BE2C (cell line): ENCODE data around the gene PCP4L1.

ENCODE experiments used
- DNase-seq: peaks from one replicate; pipeline ENCODE4 v3.0.0-alpha.2; 2020
- H3K27me3 ChIP-seq: fragments of 250-450 bp; sonication (Bioruptor Pico); 2 replicates; pipeline ENCODE4 v1.5.1; 2020; ENCODE audit warnings: mild to moderate bottlenecking
- H3K36me3 ChIP-seq: fragments of 250-450 bp; sonication (Bioruptor Pico); 2 replicates; pipeline ENCODE4 v1.5.1; 2020; ENCODE audit warnings: mild to moderate bottlenecking
- H3K4me1 ChIP-seq: fragments of 250-450 bp; sonication (Bioruptor Pico); 2 replicates; pipeline ENCODE4 v1.5.1; 2020
- H3K4me3 ChIP-seq: 2 replicates; pipeline ENCODE4 v1.5.1; 2011; ENCODE audit warnings: low read depth, low read length
- H3K9me3 ChIP-seq: fragments of 250-450 bp; sonication (Bioruptor Pico); 2 replicates; pipeline ENCODE4 v1.5.1; 2020
- TF ChIP-seq, protein P1 (sequence below): IDR thresholded peaks from 2 replicates; pipeline ENCODE4 v1.5.1; 2012; ENCODE audit warnings: mild to moderate bottlenecking, low read depth, low read length

Gene PCP4L1

DNA sequence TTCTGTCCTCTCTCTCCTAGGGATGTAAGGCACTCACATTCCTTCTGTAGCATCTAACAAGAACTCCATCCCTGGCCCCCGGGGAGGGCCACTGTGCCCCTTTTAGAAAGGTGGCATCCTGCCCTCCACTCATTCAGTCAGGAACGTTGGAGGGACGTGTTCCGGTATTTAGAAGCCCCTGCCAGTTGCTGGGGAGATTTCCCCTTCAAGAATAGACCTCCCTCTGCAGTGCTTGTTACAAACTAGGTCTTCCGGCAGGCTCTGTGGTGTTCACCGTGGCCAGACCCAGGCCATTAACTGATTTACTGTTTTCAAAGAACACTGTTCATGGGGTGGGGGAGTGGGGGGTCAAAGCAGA, 779 bp downstream of the PCP4L1 start:
- peaks cover 41% of the 10 kb centered on the region for H3K27me3 ChIP-seq
- peaks cover 9% of the 10 kb centered on the region for H3K9me3 ChIP-seq
- no peaks in the 10 kb centered on the region for H3K4me1 ChIP-seq
- DNase-seq: no peak
- no peaks in the 10 kb centered on the region for H3K36me3 ChIP-seq
- H3K4me3 ChIP-seq: no peak overlapping the region
- TF ChIP-seq, protein P1, sequence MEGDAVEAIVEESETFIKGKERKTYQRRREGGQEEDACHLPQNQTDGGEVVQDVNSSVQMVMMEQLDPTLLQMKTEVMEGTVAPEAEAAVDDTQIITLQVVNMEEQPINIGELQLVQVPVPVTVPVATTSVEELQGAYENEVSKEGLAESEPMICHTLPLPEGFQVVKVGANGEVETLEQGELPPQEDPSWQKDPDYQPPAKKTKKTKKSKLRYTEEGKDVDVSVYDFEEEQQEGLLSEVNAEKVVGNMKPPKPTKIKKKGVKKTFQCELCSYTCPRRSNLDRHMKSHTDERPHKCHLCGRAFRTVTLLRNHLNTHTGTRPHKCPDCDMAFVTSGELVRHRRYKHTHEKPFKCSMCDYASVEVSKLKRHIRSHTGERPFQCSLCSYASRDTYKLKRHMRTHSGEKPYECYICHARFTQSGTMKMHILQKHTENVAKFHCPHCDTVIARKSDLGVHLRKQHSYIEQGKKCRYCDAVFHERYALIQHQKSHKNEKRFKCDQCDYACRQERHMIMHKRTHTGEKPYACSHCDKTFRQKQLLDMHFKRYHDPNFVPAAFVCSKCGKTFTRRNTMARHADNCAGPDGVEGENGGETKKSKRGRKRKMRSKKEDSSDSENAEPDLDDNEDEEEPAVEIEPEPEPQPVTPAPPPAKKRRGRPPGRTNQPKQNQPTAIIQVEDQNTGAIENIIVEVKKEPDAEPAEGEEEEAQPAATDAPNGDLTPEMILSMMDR: no peak

DNA sequence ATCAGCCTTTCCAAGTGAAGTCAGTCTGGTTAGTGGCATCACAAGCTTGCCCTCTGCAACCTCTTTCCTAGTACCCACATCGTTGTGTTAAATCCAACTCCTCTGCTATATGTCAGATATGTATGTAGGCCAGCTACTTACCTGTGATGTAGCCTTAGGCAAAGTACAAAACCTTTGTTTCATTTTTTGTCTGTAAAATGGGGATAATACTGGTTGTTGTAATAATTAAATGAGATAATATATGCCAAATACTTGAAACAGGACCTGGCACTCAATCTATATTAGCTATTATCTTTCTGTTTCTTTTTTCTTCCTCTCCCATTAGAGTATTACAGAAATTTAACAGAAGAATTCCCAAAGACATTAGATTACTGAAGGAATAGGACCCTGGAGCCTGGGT, 1.2 kb downstream of the PCP4L1 start:
- TF ChIP-seq, protein P1: no peak
- Histone ChIP-seq H3K4me3 (no peak overlapping the region), H3K9me3 (peaks cover 9% of the 10 kb centered on the region), H3K4me1 (no peaks in the 10 kb centered on the region), H3K36me3 (no peaks in the 10 kb centered on the region), H3K27me3 (peaks cover 42% of the 10 kb centered on the region)
- no peak for DNase-seq

DNA sequence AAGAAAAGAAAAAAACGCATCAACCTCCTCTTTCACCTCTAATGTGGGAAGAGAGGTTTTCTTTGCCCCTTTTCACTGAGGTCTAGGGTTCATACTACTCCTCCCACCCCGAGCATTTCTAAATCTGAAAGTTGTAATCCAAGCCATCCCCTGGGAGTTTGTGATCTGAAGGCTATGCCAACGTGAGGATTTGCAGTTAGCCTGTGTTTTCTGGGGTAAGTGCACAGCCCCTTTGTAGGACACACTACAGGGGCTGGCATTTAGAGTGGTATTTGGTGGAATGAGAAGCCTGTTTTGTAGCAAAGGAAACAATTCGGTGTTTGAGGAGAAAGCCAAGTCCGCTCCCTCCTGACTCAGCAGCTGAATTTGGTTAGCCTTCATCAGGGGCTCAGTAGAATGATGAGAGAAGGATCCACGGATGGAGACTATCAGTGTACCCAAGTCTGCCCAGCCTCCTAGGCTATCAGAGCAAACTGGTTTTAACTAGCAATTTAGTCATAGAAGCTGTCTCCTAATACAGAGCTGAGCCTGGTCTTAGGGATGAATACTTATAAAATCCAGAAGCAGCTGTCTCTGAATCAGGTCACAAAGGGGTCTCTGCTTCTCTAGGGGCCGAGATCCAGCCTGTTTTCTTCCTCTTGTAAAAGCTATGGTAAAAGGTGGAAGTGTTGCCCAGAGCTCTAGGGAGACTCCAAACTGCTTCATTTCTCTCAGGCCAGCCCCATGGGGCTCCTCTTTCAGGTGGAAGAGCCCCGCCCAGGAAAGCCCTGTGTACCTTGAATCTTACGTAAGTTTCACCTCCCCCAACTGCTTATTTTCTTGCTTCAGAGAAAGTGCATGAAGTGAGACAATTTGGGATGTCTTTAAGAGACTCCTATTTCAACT, 2.1 kb downstream of the PCP4L1 start:
- H3K36me3 ChIP-seq: no peaks in the 10 kb centered on the region

DNA sequence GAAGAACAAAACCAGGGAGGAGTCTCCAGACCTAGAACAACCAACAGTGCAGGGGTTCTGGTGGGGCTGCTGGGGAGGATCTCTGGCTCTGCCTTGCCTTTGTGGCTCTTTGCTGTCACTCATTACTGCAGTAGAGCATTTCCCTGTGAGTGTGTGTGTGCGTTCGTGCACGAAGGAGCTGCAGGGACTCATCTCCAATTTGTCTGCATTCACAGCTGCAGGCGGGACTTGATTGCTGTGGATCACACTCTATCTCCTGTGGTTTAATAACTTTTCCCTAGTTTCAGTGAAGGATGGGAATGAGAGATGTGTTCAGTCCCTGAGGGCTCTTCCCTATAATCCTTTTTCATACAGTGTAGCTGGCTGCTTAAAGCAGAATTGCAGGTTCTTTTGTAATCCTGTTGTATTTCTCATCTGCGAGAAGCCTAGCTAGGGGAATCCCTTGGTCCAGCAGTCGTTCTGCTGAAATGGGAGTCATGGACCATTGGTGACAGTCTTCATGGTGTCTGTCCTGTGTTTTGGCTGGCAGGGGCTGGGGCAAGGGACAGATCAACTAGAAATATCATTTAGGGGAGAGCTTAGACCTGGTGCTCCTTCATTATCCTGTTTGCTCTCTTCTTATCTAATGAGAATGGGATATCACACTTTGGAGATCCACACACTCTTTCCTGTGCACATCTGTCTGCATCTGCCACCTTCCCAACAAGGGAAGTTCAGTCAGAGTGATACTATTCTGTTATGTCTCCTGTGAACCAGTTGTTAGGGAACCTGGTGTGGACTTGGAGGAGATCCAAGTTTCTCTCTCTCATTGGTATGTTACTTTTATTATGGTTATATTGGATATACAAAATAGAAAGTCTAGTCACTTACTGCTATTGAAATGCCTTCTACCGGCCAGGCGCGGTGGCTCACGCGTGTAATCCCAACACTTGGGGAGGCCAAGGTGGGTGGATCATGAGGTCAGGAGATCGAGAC, 3.0 kb downstream of the PCP4L1 start:
- DNase-seq: no peak
- Histone ChIP-seq H3K9me3 (peaks cover 9% of the 10 kb centered on the region), H3K27me3 (peaks cover 42% of the 10 kb centered on the region), H3K4me3 (no peak overlapping the region), H3K36me3 (no peaks in the 10 kb centered on the region), H3K4me1 (no peaks in the 10 kb centered on the region)
- TF ChIP-seq, protein P1: no peak

More for the DNA sequence above, 2.1 kb downstream of the PCP4L1 start:
- Histone ChIP-seq H3K4me1 (no peaks in the 10 kb centered on the region), H3K9me3 (peaks cover 9% of the 10 kb centered on the region), H3K4me3 (no peak overlapping the region), H3K27me3 (peaks cover 42% of the 10 kb centered on the region)
- no peak for DNase-seq
- TF ChIP-seq, protein P1: no peak

DNA sequence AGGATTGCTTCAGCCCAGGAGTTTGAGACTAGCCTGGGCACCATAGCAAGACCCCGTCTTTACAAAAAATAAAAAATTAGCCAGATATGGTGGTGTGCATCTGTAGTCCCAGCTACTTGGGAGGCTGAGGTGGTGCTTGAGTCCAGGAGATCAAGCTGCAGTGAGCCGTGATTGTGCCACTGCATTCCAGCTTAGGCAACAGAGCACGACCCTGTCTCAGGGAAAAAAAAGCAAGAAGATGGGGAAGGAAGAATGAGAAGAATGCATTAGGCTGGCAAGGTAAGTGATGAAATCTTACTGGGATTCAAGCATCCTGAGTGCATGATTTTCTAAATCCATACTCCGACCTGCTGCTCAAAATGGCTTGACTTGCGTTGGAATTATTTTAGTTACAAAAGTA, 6.8 kb downstream of the PCP4L1 start:
- Histone ChIP-seq H3K36me3 (no peaks in the 10 kb centered on the region), H3K9me3 (no peaks in the 10 kb centered on the region), H3K4me1 (no peaks in the 10 kb centered on the region), H3K27me3 (peaks cover 19% of the 10 kb centered on the region), H3K4me3 (no peak overlapping the region)
- TF ChIP-seq, protein P1: no peak
- DNase-seq: no peak
